HepG2 (cell line): Measurements from ENCODE around the gene FCN3. TPM values are rescaled to one million over a fixed set of nuclear protein-coding genes. Genes with fewer than 3 reads are reported as not detected.

ENCODE experiments used
- ARID2 ChIP-seq: sonication (generic); formaldehyde crosslinking; IDR thresholded peaks from 2 replicates; pipeline ENCODE4 v1.8.1; 2022; ENCODE audit warnings: mild to moderate bottlenecking, missing genetic modification reagents, borderline replicate concordance
- BCL6 ChIP-seq: IDR thresholded peaks from 2 replicates; pipeline ENCODE4 v1.6.1; 2016; ENCODE audit warnings: missing genetic modification reagents, missing compliant biosample characterization
- CENPT ChIP-seq: sonication (generic); formaldehyde crosslinking; IDR thresholded peaks from 2 replicates; pipeline ENCODE4 v1.8.0; 2022; ENCODE audit warnings: low read depth, mild to moderate bottlenecking, moderate library complexity, missing genetic modification reagents
- KLF13 ChIP-seq: sonication (generic); formaldehyde crosslinking; IDR thresholded peaks from 2 replicates; pipeline ENCODE4 v1.4.0; 2020; ENCODE audit warnings: mild to moderate bottlenecking, missing genetic modification reagents
- NCOA2 ChIP-seq: sonication (generic); formaldehyde crosslinking; IDR thresholded peaks from 2 replicates; pipeline ENCODE4 v1.8.0; 2022; ENCODE audit warnings: inconsistent platforms
- PAF1 ChIP-seq: IDR thresholded peaks from 2 replicates; pipeline ENCODE4 v1.6.1; 2016; ENCODE audit warnings: missing genetic modification reagents, missing compliant biosample characterization
- PPARG ChIP-seq: conservative IDR thresholded peaks from 2 replicates; pipeline ENCODE4 v1.6.1; 2016; ENCODE audit warnings: missing biosample characterization, missing genetic modification reagents
- STAG1 ChIP-seq: sonication (generic); formaldehyde crosslinking; IDR thresholded peaks from 2 replicates; pipeline ENCODE4 v1.4.0; 2020; ENCODE audit warnings: missing genetic modification reagents
- TCF12 ChIP-seq, 2 experiments: fragments of 450-650 bp in 1 of 2; sonication (generic) in 1 of 2; formaldehyde crosslinking in 1 of 2; IDR thresholded peaks; 2 replicates each; pipeline versions ENCODE4 v1.6.1 to v1.8.0; 2017 to 2022; ENCODE audit warnings: antibody characterized with exemption in 1 of 2, mild to moderate bottlenecking in 1 of 2, missing genetic modification reagents in 1 of 2, moderate library complexity in 1 of 2
- ZNF225 ChIP-seq: sonication (generic); formaldehyde crosslinking; IDR thresholded peaks from 2 replicates; pipeline ENCODE4 v1.4.0; 2020; ENCODE audit warnings: mild to moderate bottlenecking, missing genetic modification reagents
- ZNF282 ChIP-seq: fragments of 450-650 bp; IDR thresholded peaks from 2 replicates; pipeline ENCODE4 v1.6.1; 2018; ENCODE audit not compliant: partially characterized antibody
- ZNF33B ChIP-seq: sonication (generic); formaldehyde crosslinking; IDR thresholded peaks from 2 replicates; pipeline ENCODE4 v1.5.1; 2020; ENCODE audit warnings: mild to moderate bottlenecking, missing genetic modification reagents
- ZNF501 ChIP-seq: sonication (generic); formaldehyde crosslinking; IDR thresholded peaks from 2 replicates; pipeline ENCODE4 v1.5.1; 2020; ENCODE audit warnings: mild to moderate bottlenecking, moderate library complexity, missing genetic modification reagents
- ZNF562 ChIP-seq: sonication (generic); formaldehyde crosslinking; IDR thresholded peaks from 2 replicates; pipeline ENCODE4 v1.8.0; 2022; ENCODE audit warnings: missing genetic modification reagents, borderline replicate concordance
- ZNF569 ChIP-seq: sonication (generic); formaldehyde crosslinking; IDR thresholded peaks from 2 replicates; pipeline ENCODE4 v1.5.0; 2020; ENCODE audit warnings: mild to moderate bottlenecking, missing genetic modification reagents, moderate library complexity, borderline replicate concordance
- ZNF790 ChIP-seq: sonication (generic); formaldehyde crosslinking; IDR thresholded peaks from 2 replicates; pipeline ENCODE4 v1.8.0; 2022; ENCODE audit warnings: missing genetic modification reagents, mild to moderate bottlenecking, borderline replicate concordance
- polyA plus RNA-seq, 8 experiments: library from polyadenylated mRNA; depleted of rRNA in 3 of 8; stranded (reverse) in 7 of 8; unstranded in 1 of 8; fragments of >200 nt; fragmentation: Illumina TruSeq in 4 of 8; extraction: Trizol in 4 of 8; gene quantifications; 2 replicates each; pipeline versions ENCODE4 v1.2.1 to v1.2.3, GENCODE V29; 2011 to 2016; ENCODE audit warnings: low read depth in 4 of 8, missing spikeins in 1 of 8, mixed read lengths in 1 of 8; ENCODE audit not compliant: insufficient read depth in 1 of 8
- total RNA-seq, 5 experiments: library from RNA; depleted of rRNA; stranded (reverse); fragments of >200 nt; fragmentation: Illumina TruSeq; extraction: Trizol; gene quantifications; 2 replicates each; pipeline ENCODE4 v1.2.3, GENCODE V29; 2016; ENCODE audit warnings: low read depth in 1 of 5
- TF ChIP-seq, protein P1 (sequence below): sonication (generic); formaldehyde crosslinking; conservative IDR thresholded peaks from 2 replicates; pipeline ENCODE4 v1.8.0; 2022; ENCODE audit warnings: mild to moderate bottlenecking, moderate library complexity, missing genetic modification reagents
- TF ChIP-seq, protein P2 (sequence below): sonication (generic); formaldehyde crosslinking; IDR thresholded peaks from 2 replicates; pipeline ENCODE4 v1.5.1; 2020; ENCODE audit warnings: missing genetic modification reagents, mild to moderate bottlenecking, borderline replicate concordance
- TF ChIP-seq, protein P3 (sequence below): IDR thresholded peaks from 2 replicates; pipeline ENCODE4 v1.6.1; 2012; ENCODE audit warnings: inconsistent platforms
- TF ChIP-seq, protein P4 (sequence below): IDR thresholded peaks from 2 replicates; pipeline ENCODE4 v1.6.1; 2016
- TF ChIP-seq, protein P5 (sequence below): sonication (generic); formaldehyde crosslinking; IDR thresholded peaks from 2 replicates; pipeline ENCODE4 v1.4.0; 2020; ENCODE audit warnings: mild to moderate bottlenecking, missing genetic modification reagents
- TF ChIP-seq, protein P6 (sequence below): sonication (generic); formaldehyde crosslinking; IDR thresholded peaks from 2 replicates; pipeline ENCODE4 v1.4.0; 2020; ENCODE audit warnings: missing genetic modification reagents

The FCN3 gene
- total and polyA plus RNA-seq, 2 of the 13 experiments (the other 11 are each of a cell fraction or from before 2014, with no cell fraction given): not detected

DNA sequence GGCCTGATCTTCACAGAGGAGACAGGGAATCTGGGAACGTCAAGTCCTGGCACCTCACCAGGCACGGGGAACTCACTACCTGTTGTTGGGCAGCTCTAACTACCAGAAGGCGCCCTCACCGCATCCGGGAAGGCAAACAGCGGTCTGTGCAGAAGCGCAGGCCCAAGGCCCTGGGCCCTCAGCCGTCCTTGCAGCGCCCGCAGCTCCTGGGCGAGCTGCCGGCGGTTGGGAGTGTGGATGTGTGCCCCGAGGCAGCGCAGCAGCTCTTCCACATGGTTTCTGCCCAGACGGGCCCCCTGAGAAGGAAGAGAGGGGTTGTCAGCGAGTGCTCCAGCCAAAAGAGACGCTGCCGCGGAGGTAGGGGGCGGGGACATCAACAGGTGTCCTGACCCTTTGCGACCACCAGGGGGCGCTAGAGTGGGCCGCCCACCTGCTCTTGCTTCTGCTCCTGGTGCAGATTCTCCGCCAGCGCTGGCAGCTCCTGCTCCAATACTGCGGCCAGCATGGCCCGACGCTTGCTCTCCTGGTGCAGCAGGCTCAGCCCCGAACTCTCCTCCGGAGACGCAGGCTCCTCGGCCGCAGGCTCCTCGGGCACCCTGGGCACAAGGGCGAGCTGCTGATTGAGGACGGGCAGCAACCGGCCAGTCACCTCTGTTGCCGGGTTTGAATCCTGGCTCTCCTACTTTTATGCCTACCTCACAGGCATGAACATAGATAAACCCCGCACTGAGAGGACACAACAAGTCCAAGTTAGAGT lies 17.2 kb downstream of the FCN3 start (continued):
- TF ChIP-seq, protein P1, sequence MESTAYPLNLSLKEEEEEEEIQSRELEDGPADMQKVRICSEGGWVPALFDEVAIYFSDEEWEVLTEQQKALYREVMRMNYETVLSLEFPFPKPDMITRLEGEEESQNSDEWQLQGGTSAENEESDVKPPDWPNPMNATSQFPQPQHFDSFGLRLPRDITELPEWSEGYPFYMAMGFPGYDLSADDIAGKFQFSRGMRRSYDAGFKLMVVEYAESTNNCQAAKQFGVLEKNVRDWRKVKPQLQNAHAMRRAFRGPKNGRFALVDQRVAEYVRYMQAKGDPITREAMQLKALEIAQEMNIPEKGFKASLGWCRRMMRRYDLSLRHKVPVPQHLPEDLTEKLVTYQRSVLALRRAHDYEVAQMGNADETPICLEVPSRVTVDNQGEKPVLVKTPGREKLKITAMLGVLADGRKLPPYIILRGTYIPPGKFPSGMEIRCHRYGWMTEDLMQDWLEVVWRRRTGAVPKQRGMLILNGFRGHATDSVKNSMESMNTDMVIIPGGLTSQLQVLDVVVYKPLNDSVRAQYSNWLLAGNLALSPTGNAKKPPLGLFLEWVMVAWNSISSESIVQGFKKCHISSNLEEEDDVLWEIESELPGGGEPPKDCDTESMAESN (CRISPR knock-in tag): no peak
- peak; percentile 72 for TF ChIP-seq STAG1 (CRISPR knock-in tag)
- no peak for TF ChIP-seq ZNF501 (CRISPR knock-in tag)
- TF ChIP-seq PAF1 (CRISPR knock-in tag): no peak
- no peak for TF ChIP-seq TCF12 (IDR thresholded peaks at IDR 0.05)
- TF ChIP-seq TCF12 (CRISPR knock-in tag; IDR thresholded peaks at IDR 0.05): no peak
- TF ChIP-seq, protein P2, sequence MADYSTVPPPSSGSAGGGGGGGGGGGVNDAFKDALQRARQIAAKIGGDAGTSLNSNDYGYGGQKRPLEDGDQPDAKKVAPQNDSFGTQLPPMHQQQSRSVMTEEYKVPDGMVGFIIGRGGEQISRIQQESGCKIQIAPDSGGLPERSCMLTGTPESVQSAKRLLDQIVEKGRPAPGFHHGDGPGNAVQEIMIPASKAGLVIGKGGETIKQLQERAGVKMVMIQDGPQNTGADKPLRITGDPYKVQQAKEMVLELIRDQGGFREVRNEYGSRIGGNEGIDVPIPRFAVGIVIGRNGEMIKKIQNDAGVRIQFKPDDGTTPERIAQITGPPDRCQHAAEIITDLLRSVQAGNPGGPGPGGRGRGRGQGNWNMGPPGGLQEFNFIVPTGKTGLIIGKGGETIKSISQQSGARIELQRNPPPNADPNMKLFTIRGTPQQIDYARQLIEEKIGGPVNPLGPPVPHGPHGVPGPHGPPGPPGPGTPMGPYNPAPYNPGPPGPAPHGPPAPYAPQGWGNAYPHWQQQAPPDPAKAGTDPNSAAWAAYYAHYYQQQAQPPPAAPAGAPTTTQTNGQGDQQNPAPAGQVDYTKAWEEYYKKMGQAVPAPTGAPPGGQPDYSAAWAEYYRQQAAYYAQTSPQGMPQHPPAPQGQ (CRISPR knock-in tag): no peak
- TF ChIP-seq, protein P3, sequence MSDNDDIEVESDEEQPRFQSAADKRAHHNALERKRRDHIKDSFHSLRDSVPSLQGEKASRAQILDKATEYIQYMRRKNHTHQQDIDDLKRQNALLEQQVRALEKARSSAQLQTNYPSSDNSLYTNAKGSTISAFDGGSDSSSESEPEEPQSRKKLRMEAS: peak; percentile 37; the same call in 1 of the 2 replicates
- TF ChIP-seq CENPT (CRISPR knock-in tag): no peak
- no peak for TF ChIP-seq ZNF562 (CRISPR knock-in tag)
- no peak for TF ChIP-seq ZNF33B (CRISPR knock-in tag)
- TF ChIP-seq ARID2 (CRISPR knock-in tag): no peak
- TF ChIP-seq, protein P4, sequence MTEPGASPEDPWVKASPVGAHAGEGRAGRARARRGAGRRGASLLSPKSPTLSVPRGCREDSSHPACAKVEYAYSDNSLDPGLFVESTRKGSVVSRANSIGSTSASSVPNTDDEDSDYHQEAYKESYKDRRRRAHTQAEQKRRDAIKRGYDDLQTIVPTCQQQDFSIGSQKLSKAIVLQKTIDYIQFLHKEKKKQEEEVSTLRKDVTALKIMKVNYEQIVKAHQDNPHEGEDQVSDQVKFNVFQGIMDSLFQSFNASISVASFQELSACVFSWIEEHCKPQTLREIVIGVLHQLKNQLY (CRISPR knock-in tag): no peak
- TF ChIP-seq PPARG (CRISPR knock-in tag): no peak
- TF ChIP-seq BCL6 (CRISPR knock-in tag): no peak
- TF ChIP-seq, protein P5, sequence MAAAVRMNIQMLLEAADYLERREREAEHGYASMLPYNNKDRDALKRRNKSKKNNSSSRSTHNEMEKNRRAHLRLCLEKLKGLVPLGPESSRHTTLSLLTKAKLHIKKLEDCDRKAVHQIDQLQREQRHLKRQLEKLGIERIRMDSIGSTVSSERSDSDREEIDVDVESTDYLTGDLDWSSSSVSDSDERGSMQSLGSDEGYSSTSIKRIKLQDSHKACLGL (CRISPR knock-in tag): no peak
- no peak for TF ChIP-seq ZNF282
- no peak for TF ChIP-seq ZNF225 (CRISPR knock-in tag)
- no peak for TF ChIP-seq NCOA2
- TF ChIP-seq KLF13 (CRISPR knock-in tag): no peak
- TF ChIP-seq ZNF569 (CRISPR knock-in tag): no peak
- no peak for TF ChIP-seq ZNF790 (CRISPR knock-in tag)
- TF ChIP-seq, protein P6, sequence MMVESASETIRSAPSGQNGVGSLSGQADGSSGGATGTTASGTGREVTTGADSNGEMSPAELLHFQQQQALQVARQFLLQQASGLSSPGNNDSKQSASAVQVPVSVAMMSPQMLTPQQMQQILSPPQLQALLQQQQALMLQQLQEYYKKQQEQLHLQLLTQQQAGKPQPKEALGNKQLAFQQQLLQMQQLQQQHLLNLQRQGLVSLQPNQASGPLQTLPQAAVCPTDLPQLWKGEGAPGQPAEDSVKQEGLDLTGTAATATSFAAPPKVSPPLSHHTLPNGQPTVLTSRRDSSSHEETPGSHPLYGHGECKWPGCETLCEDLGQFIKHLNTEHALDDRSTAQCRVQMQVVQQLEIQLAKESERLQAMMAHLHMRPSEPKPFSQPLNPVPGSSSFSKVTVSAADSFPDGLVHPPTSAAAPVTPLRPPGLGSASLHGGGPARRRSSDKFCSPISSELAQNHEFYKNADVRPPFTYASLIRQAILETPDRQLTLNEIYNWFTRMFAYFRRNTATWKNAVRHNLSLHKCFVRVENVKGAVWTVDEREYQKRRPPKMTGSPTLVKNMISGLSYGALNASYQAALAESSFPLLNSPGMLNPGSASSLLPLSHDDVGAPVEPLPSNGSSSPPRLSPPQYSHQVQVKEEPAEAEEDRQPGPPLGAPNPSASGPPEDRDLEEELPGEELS: 0 out of 2 replicates have a peak, but pooled peaks have one; percentile 17
